Astrocyte (in vitro differentiated cells and primary cell): ENCODE measurements around the gene TNRC18. TPM values are rescaled to one million over a fixed set of nuclear protein-coding genes. Genes with fewer than 3 reads are reported as not detected.

ENCODE experiments used
- DNase-seq: peaks from one replicate; pipeline ENCODE4 v3.0.0-alpha.2; 2010; ENCODE audit warnings: low read depth
- FAIRE-seq: peaks from 2 replicates; lab custom pipeline; 2011; peaks lifted over from hg19 to GRCh38; lab: Jason Lieb, UNC
- H2AFZ ChIP-seq: 2 replicates; pipeline ENCODE4 v1.6.0; 2012; ENCODE audit warnings: low read depth, low read length, inconsistent platforms
- H3K27ac ChIP-seq: 2 replicates; pipeline ENCODE4 v1.5.1; 2011; ENCODE audit warnings: low read depth, low read length, inconsistent platforms
- H3K27me3 ChIP-seq: 2 replicates; pipeline ENCODE4 v1.6.0; 2011; ENCODE audit warnings: low read length, inconsistent platforms; ENCODE audit not compliant: insufficient read depth
- H3K36me3 ChIP-seq: 2 replicates; pipeline ENCODE4 v1.5.1; 2011; ENCODE audit warnings: low read length, inconsistent platforms; ENCODE audit not compliant: insufficient read depth
- H3K4me1 ChIP-seq: 2 replicates; pipeline ENCODE4 v1.5.1; 2011; ENCODE audit warnings: low read length, inconsistent platforms; ENCODE audit not compliant: insufficient read depth
- H3K4me2 ChIP-seq: 2 replicates; pipeline ENCODE4 v1.6.0; 2012; ENCODE audit warnings: low read length, inconsistent platforms
- H3K4me3 ChIP-seq: 2 replicates; pipeline ENCODE4 v1.5.1; 2011; ENCODE audit warnings: low read depth, mild to moderate bottlenecking, low read length, inconsistent platforms; ENCODE audit not compliant: insufficient read depth
- H3K79me2 ChIP-seq: 2 replicates; pipeline ENCODE4 v1.6.0; 2012; ENCODE audit warnings: mild to moderate bottlenecking, low read length, inconsistent platforms; ENCODE audit not compliant: insufficient read depth
- H3K9ac ChIP-seq: 2 replicates; pipeline ENCODE4 v1.6.0; 2012; ENCODE audit warnings: mild to moderate bottlenecking, low read length, inconsistent platforms
- H3K9me3 ChIP-seq: 2 replicates; pipeline ENCODE4 v1.5.1; 2012; ENCODE audit warnings: low read depth, mild to moderate bottlenecking, low read length, inconsistent platforms; ENCODE audit not compliant: insufficient read depth
- H4K20me1 ChIP-seq: 2 replicates; pipeline ENCODE4 v1.6.0; 2012; ENCODE audit warnings: low read length, inconsistent platforms; ENCODE audit not compliant: insufficient read depth
- H3K27ac Mint-ChIP-seq: one replicate; pipeline ENCODE4 v1.8.0; 2021; ENCODE audit warnings: mild to moderate bottlenecking, mixed read lengths; ENCODE audit not compliant: unreplicated experiment
- H3K27me3 Mint-ChIP-seq: one replicate; pipeline ENCODE4 v1.8.0; 2021; ENCODE audit warnings: low read depth, mixed read lengths; ENCODE audit not compliant: unreplicated experiment
- H3K36me3 Mint-ChIP-seq: one replicate; pipeline ENCODE4 v1.8.0; 2021; ENCODE audit warnings: low read depth, mixed read lengths; ENCODE audit not compliant: unreplicated experiment
- H3K4me1 Mint-ChIP-seq: one replicate; pipeline ENCODE4 v1.8.0; 2021; ENCODE audit warnings: low read depth, mixed read lengths; ENCODE audit not compliant: unreplicated experiment
- H3K4me3 Mint-ChIP-seq: one replicate; pipeline ENCODE4 v1.8.0; 2021; ENCODE audit warnings: mild to moderate bottlenecking, moderate library complexity, mixed read lengths; ENCODE audit not compliant: unreplicated experiment
- H3K9me3 Mint-ChIP-seq: one replicate; pipeline ENCODE4 v1.8.0; 2021; ENCODE audit warnings: mild to moderate bottlenecking, mixed read lengths; ENCODE audit not compliant: unreplicated experiment
- CTCF ChIP-seq: IDR thresholded peaks from 2 replicates; pipeline ENCODE4 v1.5.1; 2011; ENCODE audit warnings: low read depth, mild to moderate bottlenecking, inconsistent platforms, low read length, moderate library complexity; ENCODE audit not compliant: insufficient read depth
- EZH2 ChIP-seq: IDR thresholded peaks from 2 replicates; pipeline ENCODE4 v1.6.1; 2012; ENCODE audit warnings: mild to moderate bottlenecking, low read length, inconsistent platforms; ENCODE audit not compliant: insufficient read depth
- total RNA-seq: library from RNA; stranded (reverse); gene quantifications from 2 replicates; pipeline ENCODE4 v1.2.1, GENCODE V29; 2021

Gene TNRC18
- total RNA-seq, 1 donor from 2014 or later, result 84.3 TPM

GRCh38 chr7:5377279-5377678, 46.4 kb downstream of the TNRC18 start:
- DNase-seq, result no peak
- peaks cover 3% of the 10 kb centered on the region for H3K36me3 ChIP-seq
- H3K27ac ChIP-seq, result no peak overlapping the region
- Mint-ChIP-seq H3K4me3 (no peak overlapping the region), H3K4me1 (peaks cover 2% of the 10 kb centered on the region), H3K9me3 (no peaks in the 10 kb centered on the region), H3K27ac (no peak overlapping the region), H3K27me3 (no peaks in the 10 kb centered on the region), H3K36me3 (peaks cover 12% of the 10 kb centered on the region)
- no peaks in the 10 kb centered on the region for H3K27me3 ChIP-seq
- H4K20me1 ChIP-seq, result peaks cover 77% of the 10 kb centered on the region
- no peaks in the 10 kb centered on the region for H3K9me3 ChIP-seq
- FAIRE-seq, result no peak
- H2AFZ ChIP-seq, result no peak overlapping the region
- H3K4me1 ChIP-seq, result peaks cover 5% of the 10 kb centered on the region
- H3K9ac ChIP-seq, result no peak overlapping the region
- no peak overlapping the region for H3K4me2 ChIP-seq
- peaks cover 65% of the 10 kb centered on the region for H3K79me2 ChIP-seq
- H3K4me3 ChIP-seq, result no peak overlapping the region
- no peak for TF ChIP-seq EZH2
- TF ChIP-seq CTCF, result no peak

- H3K27me3 Mint-ChIP-seq, result no peaks in the 10 kb centered on the region
- no peak for TF ChIP-seq CTCF
- TF ChIP-seq EZH2, result no peak
- H3K9me3 Mint-ChIP-seq, result no peaks in the 10 kb centered on the region
- H3K79me2 ChIP-seq, result peaks cover 59% of the 10 kb centered on the region
- no peak for DNase-seq
- peaks cover 12% of the 10 kb centered on the region for H3K36me3 Mint-ChIP-seq
- no peak for FAIRE-seq
- no peak overlapping the region for H3K27ac ChIP-seq
- H3K4me1 ChIP-seq, result no peaks in the 10 kb centered on the region
- no peak overlapping the region for H3K9ac ChIP-seq
- H3K36me3 ChIP-seq, result peaks cover 3% of the 10 kb centered on the region
- no peaks in the 10 kb centered on the region for H3K27me3 ChIP-seq
- no peak overlapping the region for H3K4me2 ChIP-seq
- H3K27ac Mint-ChIP-seq, result no peak overlapping the region
- no peak overlapping the region for H3K4me3 Mint-ChIP-seq
- no peak overlapping the region for H2AFZ ChIP-seq
- H3K4me3 ChIP-seq, result no peak overlapping the region
- no peaks in the 10 kb centered on the region for H3K9me3 ChIP-seq
- peaks cover 2% of the 10 kb centered on the region for H3K4me1 Mint-ChIP-seq
- H4K20me1 ChIP-seq, result peaks cover 75% of the 10 kb centered on the region
Measured at GRCh38 chr7:5375925-5376324, 47.7 kb downstream of the TNRC18 start.

- Histone ChIP-seq H3K9me3 (no peaks in the 10 kb centered on the region), H3K79me2 (peaks cover 58% of the 10 kb centered on the region), H3K9ac (no peak overlapping the region), H3K36me3 (peaks cover 5% of the 10 kb centered on the region), H2AFZ (no peak overlapping the region), H3K27me3 (no peaks in the 10 kb centered on the region), H3K4me1 (no peaks in the 10 kb centered on the region), H3K27ac (no peak overlapping the region), H3K4me3 (no peak overlapping the region), H3K4me2 (no peak overlapping the region), H4K20me1 (peaks cover 74% of the 10 kb centered on the region)
- FAIRE-seq (no peak), DNase-seq (no peak)
- Mint-ChIP-seq H3K4me3 (no peak overlapping the region), H3K27me3 (no peaks in the 10 kb centered on the region), H3K27ac (no peak overlapping the region), H3K36me3 (peaks cover 12% of the 10 kb centered on the region), H3K4me1 (peaks cover 2% of the 10 kb centered on the region), H3K9me3 (no peaks in the 10 kb centered on the region)
- TF ChIP-seq EZH2, result no peak
- TF ChIP-seq CTCF, result no peak
Measured at GRCh38 chr7:5374464-5374863, 49.2 kb downstream of the TNRC18 start.
